NCI-H510A (cell line): ENCODE results near the gene ZBP1.
A peak's percentile ranks its signal among the peaks of the same experiment; 100 is the strongest.

Experiments
- DNase-seq: peaks from one replicate; lab custom pipeline; 2025; lab: John Stamatoyannopoulos, UW

Gene ZBP1

GRCh38 chr20:57598491-57598890 is 21.7 kb downstream of the ZBP1 start:
- no peak for DNase-seq

GRCh38 chr20:57598060-57598459 is 22.2 kb downstream of the ZBP1 start:
- DNase-seq, result no peak

GRCh38 chr20:57596998-57597939 is 23.0 kb downstream of the ZBP1 start:
- DNase-seq, result peak; percentile 5

DNA sequence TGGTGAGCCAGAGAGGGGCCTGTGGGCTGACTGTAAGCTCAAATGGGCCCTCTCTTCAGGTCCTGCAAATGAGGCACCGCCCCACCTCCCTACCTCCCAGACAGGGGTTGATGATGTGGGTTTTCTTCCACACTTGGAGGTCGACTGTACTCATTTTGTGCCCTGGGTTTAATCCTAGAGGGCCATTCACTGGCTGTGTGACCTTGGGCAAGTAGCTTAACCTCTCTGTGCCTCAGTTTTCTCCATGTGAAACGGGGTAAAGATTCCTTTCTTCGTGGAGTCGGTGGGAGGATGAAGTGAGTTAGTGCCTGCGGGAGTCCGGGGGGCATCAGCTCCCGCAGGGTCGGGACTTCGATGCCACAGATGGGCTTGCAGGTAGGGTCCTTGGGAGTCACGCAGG is 23.9 kb downstream of the ZBP1 start:
- no peak for DNase-seq

DNA sequence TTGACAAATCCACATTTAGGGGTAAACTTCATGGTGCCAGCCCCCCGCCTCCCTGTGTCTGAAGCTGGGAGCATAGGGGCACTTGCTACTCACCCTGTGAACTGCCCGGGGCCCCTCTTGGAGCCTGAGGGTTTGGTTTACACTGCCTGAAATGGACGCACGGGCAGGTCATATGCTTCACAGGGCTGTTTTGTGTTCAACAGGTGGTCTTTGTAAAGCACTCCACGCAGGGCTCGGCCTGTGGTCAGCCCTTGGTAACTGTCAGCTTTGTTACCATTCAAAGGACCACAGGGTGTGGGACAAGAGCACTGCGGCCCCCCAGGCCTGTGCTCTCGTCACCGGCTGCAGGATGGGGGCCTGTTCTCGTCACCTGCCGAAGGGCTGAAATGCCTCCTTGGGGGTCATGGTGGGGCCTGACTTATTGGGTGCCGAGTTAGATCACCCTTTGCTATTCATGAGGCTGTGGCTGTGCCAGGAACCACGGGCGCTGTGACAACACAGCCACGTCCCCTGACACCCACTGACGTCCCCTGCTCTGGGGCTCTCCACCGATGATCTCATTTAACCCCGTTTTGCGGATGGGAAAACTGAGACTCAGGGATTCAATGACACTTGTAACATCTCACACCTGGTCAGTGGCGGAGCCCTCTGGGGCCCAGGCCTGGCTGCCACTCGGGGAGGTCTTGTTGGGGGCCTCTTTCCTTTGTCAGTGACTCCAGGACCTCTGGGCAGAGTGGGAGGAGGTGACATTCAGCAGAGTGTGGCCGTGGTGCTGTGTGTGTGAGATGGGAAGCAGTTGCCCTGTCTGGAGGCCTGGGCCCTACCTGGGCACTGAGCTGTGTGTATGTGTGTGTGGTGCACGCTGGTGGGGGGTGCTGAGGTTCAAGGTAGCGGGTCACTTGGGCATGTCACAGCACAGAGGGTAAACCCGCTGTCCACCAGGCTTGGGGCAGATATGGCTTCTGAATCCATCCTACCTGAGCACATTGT is 24.9 kb downstream of the ZBP1 start:
- DNase-seq, result no peak

GRCh38 chr20:57594092-57594951 is 25.9 kb downstream of the ZBP1 start:
- peak; percentile 13 for DNase-seq

DNA sequence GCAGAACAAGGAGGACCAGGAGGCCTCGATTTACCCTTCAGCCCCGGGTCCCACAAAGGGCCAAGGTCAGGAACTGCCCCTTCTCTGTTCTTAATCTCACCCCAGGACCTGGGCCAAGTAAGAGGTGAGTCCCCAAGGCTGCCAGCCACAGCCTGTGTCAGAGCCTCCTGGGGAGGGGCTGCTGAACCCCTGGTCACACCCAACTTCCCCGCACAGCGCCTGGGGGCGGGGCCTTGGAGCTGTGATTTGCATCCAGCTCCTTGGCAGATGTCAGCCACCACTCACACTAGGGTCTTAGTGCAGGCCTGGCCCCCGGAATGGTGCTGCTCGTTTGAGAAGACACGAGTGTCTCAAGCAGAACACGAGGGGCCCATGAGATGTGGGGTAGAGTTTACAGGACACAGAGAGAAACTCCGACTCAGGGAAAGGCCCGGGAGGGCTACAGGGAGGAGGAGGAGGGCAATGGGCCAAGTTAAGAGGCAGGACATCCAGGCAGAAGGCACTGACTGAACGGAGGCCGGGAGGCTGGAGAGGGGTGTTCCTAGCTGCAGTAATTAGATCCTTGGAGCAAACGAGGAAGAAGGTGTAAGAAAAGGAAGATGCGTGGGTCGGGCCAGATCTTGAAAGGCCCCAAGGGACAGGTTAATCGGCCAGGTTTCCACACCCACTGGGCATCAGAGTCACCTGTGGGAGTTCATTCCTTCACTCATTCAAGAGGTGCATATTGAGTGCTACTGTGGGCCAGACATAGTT is 26.9 kb downstream of the ZBP1 start:
- no peak for DNase-seq

GRCh38 chr20:57592263-57593092 is 27.7 kb downstream of the ZBP1 start:
- DNase-seq, result no peak

DNA sequence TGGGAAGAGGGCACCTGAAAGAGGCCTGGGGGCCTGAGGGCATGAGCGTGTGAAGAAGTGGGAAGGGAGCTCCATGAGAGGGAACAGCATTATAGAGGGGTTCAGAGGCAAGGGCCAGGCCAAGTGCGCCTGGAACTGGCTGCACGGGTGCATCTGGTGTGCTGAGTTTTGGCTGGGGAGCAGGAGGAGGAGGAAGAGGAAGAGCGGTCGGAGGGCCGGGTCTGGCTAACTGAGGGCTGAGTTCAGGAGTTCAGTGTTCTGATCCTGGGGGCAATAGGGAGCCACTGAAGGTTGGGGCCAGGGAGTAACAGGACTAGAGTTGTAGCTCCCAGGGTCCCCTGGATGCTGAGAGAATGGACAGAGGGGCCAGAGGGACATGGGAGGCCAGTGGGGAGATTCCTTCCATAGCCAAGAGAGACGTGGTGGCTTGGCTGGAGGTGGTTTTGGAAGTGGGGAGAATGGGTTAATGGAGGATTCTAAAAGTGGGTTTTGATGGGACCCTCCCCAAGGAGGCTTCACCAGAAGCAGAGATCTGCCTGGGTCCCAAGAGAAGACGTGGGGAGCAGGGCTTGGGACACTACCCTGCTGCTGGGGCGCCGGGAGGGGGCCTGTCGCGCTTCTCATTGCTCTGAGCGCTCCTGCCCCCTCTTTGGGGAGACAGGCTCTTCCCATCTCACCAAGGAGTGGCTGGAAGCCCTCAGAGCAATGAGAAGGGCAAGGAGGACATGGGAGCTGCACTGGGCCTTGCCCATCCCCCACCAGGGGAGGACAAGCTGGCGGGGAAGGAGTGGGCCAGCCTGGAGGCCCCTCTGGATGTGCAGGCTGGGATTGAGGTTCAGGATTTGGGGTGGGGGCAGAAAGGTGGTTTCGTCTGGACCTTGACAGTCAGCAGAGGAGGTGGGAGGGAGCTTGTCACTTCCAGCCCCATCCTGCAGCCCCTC is 28.7 kb downstream of the ZBP1 start:
- DNase-seq, result no peak

- no peak for DNase-seq
Observed at GRCh38 chr20:57590485-57591288, 29.5 kb downstream of the ZBP1 start.

GRCh38 chr20:57589728-57590484 is 30.3 kb downstream of the ZBP1 start:
- DNase-seq, result no peak

DNA sequence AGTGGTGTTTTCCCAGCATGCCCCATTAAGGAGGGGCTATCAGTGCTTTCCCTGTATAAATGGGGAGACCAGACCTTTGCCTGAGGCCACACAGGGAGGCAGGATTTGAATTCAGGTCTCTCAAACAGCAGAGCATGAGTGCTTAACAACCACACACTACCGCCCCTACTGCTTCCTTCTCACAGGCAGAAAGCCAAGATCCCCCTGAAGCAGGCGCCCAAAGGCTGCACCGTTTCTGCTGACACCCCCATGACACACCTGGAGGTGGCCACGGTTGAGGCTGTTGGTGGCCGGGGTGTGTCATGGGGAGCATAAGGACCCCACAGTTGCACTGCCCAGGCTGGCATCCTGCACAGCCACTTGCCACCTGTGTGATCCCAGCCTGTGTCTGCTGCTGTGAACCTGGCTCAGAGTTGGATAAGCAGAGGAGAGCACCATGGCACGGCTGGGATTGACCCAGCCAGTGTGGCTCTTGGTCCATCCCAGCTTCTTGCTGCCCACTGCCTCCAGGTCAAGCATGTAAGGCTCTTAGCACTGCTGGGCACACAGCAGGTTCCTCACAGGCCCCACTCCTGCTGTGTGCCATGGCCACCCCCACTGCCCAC is 31.0 kb downstream of the ZBP1 start:
- DNase-seq, result no peak

DNA sequence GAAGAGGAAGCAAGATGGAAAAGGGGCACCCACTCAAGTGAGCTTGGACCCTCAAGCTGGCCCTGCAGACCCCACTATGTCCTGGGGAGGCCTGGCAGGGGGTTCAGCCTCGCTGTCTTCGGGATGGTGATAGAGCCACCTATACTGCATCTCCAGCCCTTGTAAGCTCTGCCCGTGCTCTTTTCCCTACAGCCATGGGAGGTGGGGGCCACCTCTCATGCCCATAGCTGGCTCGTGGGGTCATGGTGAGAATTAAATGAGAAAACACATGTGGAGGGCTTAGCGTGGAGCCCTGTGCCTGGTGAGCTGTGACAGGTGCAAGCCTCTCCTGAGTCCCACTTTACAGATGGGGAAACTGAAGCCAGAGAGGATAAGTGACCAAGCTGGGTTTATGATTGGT is 31.6 kb downstream of the ZBP1 start:
- no peak for DNase-seq

DNA sequence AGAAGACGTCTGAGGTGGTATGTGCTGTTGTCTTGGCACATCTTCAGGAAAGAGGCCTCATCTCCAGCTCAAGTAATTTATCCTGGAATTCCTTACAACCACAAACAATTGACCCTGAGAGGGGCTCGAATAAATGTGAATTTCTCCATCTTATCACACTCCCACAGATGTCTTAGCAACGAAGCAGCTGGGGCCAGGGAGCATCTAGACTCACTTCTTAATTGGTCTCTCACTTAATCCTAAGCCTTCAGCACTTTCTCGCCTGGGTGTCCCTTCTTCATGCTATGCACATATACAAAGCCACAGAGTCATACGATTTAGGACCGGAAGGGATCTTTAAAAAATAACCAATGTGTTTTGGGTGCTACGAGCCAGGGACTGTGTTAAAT is 32.2 kb downstream of the ZBP1 start:
- DNase-seq, result no peak

DNA sequence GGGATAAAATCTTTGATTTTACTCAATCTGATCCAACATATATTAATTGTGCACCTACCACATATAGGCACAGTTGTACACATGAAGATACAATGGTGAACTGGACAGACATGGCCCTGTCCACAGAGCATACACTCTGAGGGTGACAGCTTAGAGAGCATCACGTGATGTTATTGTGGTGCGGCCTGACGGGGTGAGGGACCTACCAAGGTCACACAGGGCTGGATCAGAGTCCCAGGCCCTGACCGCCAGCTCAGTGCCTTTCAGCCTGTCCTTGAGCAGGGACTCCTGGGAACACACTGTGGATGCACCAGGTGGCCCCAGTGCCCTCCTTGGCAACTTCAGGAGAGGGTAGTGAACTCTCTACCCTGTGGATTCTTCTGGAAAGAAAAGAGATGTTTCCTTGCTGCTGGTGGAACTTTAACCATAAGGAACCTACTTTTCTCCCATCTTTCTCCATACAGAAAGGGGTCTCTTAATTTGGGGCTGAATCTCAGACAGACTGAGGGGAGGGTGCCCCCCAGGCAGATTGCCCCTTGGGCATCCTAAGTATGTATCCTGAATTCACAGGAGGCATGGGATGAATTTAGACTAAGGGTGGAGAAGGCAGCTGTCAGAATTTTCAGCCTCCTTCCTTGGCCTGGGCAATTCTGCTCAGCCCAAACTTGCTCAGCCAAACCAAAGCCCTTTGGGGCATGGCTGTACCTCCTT is 32.8 kb downstream of the ZBP1 start:
- no peak for DNase-seq

GRCh38 chr20:57586943-57587277 is 33.3 kb downstream of the ZBP1 start:
- no peak for DNase-seq
